Measurements from ENCODE around the gene TIPARP.

DNA sequence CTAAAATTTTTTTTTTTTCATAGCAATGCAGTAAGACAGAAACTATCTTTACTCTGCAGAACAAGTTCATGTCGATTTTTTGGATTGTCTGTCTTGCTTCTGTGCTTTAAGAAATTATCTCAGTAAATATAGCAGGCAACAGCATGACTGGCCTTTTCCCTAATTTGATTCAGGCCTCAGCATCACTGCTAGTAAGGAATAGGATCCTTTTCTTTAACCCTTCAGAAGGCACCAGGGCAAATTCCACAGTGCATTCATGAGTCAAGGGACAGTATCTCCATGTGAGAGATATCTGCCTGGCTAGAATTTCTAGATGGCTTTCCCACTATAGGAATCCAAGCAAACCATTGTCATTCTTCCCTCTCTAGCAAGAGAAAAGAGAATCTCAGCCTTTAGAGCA is 71.4 kb downstream of the TIPARP start:
- TF ChIP-seq, protein P1, sequence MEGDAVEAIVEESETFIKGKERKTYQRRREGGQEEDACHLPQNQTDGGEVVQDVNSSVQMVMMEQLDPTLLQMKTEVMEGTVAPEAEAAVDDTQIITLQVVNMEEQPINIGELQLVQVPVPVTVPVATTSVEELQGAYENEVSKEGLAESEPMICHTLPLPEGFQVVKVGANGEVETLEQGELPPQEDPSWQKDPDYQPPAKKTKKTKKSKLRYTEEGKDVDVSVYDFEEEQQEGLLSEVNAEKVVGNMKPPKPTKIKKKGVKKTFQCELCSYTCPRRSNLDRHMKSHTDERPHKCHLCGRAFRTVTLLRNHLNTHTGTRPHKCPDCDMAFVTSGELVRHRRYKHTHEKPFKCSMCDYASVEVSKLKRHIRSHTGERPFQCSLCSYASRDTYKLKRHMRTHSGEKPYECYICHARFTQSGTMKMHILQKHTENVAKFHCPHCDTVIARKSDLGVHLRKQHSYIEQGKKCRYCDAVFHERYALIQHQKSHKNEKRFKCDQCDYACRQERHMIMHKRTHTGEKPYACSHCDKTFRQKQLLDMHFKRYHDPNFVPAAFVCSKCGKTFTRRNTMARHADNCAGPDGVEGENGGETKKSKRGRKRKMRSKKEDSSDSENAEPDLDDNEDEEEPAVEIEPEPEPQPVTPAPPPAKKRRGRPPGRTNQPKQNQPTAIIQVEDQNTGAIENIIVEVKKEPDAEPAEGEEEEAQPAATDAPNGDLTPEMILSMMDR (conservative IDR thresholded peaks at IDR 0.05 in 1 of 2, IDR thresholded peaks at IDR 0.05 in 1 of 2; ENCODE audit: low read depth in 1 of 2, low read length in 2 of 2), result no peak
- no peak for TF ChIP-seq EZH2 (IDR thresholded peaks at IDR 0.05; ENCODE audit: low read length, missing control alignments)
